ENCODE measurements around the gene BIN1.
A peak's percentile ranks its signal among the peaks of the same experiment; 100 is the strongest.

Gene BIN1

GRCh38 chr2:127103243-127104165 lies 3.5 kb downstream of the BIN1 start:
- DNase-seq: no peak

GRCh38 chr2:127102521-127103242 lies 4.3 kb downstream of the BIN1 start:
- no peak for DNase-seq

DNA sequence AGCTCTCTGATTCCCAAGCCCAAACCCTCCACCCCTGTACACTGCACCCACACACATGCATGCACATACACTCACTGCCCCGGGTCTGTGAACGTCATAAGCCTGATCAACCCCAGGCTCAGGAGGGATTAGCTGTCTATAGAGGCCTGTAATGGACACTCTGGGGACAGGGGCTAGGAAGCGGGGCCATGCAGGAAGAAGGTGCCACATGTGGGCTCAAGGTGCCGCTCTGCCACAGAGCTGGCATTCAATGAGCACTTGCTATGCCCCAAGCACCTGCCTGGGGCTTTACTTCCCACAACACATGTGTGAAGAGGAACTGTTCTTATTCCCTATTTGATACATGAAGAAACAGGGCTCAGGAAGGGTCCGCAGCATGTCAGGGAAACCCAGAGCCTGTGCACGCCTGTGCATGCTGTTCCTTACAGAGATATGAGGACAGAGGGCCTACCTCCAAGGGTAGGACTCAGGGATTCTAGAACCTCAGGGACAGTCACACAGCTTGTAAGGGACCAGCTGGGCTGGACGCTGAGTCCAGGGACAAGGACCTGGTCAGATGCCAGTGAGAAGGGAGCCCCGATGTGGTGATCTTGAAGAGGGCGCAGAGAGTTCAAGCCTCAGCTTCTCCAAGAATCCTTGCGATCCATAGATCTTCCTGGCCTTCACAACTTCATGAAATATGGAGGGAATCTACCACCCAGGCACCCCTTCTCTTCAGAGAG lies 5.0 kb downstream of the BIN1 start:
- DNase-seq: no peak

- DNase-seq: no peak
Observed at GRCh38 chr2:127101048-127101611, 5.8 kb downstream of the BIN1 start.

DNA sequence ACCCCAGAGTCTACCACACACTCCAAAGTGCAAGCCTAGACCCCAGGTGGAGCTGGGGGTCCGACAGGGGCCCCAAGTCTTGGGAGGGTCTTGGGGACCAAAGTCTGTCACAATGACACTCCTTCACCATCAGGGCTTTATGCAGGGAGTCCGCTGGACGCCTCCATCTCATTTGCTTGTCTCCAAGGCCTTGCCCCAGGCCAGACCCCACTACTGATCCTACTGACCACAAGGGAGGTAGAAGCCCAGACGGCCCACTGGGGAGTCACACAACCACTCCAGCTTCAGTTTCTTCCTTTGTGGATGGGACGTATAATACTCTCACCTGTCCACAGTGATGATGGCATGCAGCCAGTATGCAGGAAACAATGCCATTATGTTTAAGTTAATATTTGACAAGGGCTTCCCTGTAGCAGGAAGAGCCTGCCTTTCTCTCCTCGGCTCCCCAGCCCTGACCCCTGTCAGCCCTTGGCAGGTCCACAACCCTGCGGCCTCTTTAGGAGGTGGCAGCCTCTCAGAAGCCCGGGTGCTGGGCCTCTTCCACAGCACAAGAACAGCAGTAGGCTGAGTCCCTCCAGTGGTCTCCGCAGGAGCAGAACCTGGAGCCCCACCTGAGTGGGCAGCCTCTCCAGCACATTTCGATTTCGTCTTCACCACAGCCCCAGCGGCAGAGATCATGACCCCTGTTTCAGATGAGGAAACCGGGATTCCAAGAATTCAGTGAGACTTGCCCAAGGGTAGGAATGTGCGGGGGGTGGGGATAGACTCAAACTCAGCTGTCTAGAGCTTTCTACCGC lies 6.5 kb downstream of the BIN1 start:
- DNase-seq: peak; percentile 32

DNA sequence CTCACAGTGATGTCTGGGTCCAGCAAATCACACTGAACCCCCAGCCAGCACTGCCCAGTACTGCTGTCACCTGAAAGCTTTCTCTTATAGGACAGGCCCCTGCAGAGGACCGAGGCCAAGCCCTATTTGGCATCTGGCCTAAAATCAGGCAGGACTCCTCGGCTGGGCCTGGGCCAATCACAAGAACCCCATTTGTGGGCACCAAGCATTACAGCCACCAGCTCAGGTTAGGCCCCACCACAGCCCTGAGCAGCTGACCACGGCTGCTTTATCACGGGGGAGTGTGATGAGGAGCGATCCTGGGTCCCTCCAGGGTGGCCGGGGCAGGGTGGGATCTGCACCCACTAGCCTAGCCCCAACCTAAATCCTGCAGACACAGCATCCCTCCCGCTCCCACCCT lies 8.2 kb downstream of the BIN1 start:
- no peak for DNase-seq

DNA sequence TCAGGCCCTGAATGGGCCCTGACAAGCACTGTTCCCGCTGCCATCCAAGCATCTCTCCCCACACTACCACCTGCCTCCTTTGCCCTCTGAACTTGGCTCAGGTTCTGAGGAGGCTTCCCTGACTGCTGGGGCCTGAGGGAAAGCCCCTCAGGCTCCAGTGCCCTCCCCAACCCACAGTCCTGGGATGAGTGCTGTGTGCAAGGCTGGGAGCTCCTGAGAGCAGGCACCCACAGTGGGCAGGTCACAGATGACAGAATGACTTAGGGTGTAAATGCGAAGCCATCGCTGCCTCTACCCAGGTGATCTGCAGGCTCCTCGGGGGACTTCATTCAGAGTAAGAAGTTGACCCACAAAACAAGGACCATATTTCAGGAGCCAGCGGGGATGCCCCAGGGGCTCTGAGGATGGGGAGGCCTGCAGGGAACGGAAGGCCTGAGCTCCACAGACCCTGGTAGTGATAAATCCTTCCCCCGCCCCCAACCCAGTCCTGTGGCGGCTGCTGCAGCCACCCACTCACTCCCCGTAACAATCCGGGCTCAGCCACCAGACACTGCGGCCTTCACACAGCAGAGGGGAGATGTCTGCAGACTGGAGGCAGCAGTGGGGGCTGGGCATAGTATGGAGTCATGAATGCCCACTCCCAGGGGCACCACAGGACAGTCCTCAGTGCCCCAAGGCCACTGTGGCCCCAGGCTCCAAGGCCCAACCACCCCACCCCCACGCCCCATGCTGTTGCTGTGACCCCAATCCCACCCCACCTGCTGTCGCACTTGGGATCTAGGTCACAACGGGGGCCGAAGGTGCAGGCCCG lies 8.9 kb downstream of the BIN1 start:
- DNase-seq: no peak

- no peak for DNase-seq
Observed at GRCh38 chr2:127097471-127097765, 9.5 kb downstream of the BIN1 start.

- DNase-seq: no peak
Observed at GRCh38 chr2:127096718-127097470, 10.1 kb downstream of the BIN1 start.

DNA sequence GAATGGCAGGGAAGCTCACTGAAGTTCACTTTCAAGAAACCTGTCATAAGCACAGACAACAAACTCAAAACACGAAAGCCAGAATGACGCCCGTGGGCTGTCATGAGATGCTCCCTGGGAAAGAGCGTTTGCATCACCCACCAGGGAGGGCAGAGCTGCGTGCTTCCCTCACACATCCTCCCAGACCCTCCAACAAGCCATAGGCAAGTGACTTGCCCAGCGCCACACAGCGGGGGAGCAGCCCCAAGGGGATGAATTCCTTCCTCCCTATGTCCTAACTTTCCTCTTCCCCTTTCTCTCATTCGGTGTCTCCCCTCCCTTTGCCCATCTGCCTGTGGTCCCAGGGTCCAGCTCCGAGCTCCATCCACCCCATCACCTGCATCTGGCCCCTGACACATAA lies 10.7 kb downstream of the BIN1 start:
- no peak for DNase-seq

- no peak for DNase-seq
Observed at GRCh38 chr2:127095784-127096183, 11.2 kb downstream of the BIN1 start.

GRCh38 chr2:127095367-127095641 lies 11.7 kb downstream of the BIN1 start:
- no peak for DNase-seq

GRCh38 chr2:127094509-127095366 lies 12.2 kb downstream of the BIN1 start:
- DNase-seq: peak; percentile 21

DNA sequence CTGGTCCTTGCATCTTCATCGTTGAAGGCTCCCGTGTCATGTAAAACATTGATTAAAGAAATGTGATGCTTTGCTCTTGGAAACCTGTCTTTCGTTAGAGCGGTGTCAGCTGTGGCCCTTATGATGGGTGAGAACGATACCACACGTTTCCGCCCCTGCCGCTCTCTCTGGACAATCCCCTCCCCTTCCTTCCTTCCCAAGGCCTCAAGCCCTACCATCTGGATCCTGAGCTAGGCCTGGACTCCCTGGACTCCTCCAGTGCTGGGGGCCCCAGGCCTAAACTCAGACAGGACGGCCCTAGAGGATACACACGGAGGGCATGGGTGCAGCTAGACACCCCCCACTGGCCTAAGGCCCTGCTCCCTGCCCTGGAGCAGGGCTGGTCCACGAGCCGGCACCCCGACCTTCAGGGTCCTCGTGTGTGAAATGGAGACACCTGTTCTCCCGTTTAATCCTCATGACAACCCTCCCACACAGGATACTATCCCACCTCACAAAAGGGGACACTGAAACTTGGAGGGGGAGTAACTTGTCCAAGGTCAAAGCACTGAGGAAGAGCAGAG lies 13.2 kb downstream of the BIN1 start:
- no peak for DNase-seq

DNA sequence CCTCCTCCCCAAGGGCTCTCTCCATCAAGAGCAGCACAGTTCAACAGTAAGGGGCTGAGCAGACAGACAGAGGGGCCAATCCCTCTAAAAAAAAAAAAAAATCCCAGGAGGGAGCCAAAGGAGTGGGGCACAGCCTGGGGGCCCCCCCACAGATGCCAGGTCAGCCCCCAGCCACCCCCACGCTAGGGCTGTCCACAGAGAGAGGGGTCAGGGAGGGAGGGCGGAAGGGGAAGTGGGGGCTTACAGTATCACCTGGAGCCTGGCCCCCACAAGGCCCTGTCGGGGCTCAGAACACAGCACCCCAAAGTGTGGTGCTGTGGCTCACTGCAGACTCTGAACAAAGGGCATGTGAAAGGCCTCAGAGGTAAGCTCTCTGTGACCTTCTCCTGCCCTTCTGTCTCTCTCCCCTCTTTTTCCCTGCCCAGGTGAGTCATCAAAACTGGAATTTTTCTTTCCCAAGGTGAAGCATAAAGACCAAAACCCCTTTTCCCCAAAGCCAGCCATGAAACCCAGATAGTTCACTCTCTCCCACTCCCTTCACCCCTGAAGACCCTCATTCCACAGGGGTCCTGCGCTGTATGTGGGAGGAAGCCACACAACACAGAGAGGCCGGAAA lies 13.9 kb downstream of the BIN1 start:
- DNase-seq: no peak

- DNase-seq: no peak
Observed at GRCh38 chr2:127092306-127092705, 14.6 kb downstream of the BIN1 start.

- DNase-seq: no peak
Observed at GRCh38 chr2:127091886-127092285, 15.1 kb downstream of the BIN1 start.

DNA sequence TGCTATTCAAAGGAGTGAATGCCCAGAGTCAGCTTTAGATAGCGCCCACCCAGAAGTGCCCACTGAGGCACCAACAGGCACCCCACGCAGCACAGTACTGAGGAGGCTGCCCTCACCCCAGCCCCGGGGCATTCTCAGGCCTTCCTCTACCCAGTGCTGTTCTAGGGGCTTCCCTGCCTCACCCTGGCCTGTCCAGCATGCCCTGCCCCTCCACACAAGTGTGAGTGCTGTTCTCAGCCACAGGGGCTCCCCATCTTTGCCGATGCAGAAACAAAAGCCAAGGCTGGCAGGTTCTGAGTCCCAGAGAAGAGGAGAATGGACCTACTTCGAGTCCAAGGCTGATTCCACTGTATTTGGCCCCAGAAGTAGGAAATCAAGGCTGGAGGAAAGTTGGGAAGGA lies 15.8 kb downstream of the BIN1 start:
- DNase-seq: no peak
